SK-N-SH (cell line): ENCODE results near the gene ANO6. TPM values are rescaled to one million over a fixed set of nuclear protein-coding genes. Genes with fewer than 3 reads are reported as not detected.

ENCODE experiments used
- CTCF ChIA-PET: fragments of 300-600, 350-600 bp; formaldehyde crosslinking; extraction: SDS; loops from one replicate; lab custom pipeline; 2021; lab: Yijun Ruan, JAX
- POLR2A ChIA-PET: fragments of 350-600 bp; sonication (Branson Sonifier 250); formaldehyde crosslinking; extraction: SDS; loops from one replicate; lab custom pipeline; 2020; ENCODE audit warnings: antibody characterized with exemption, inconsistent platforms; lab: Yijun Ruan, JAX
- DNase-seq: peaks from one replicate; pipeline ENCODE4 v3.0.0; 2012
- H2AFZ ChIP-seq: fragments of 200-600 bp; sonication (generic); 2 replicates; pipeline ENCODE4 v1.8.1; 2016; ENCODE audit warnings: antibody characterized with exemption, mild to moderate bottlenecking, low read depth
- H3F3A ChIP-seq: fragments of 200-600 bp; sonication (generic); replicated peaks from 2 replicates; pipeline ENCODE3; 2016; ENCODE audit warnings: antibody characterized with exemption, mild to moderate bottlenecking; ENCODE audit not compliant: insufficient read depth
- H3K27ac ChIP-seq, 2 experiments: fragments of 200-500 bp in 1 of 2; fragments of 200-600 bp in 1 of 2; sonication (Bioruptor generic) in 1 of 2; sonication (generic), shearing (Covaris generic) in 1 of 2; 2 replicates each; pipeline versions ENCODE4 v1.5.1 to v1.6.1; 2014 to 2016; ENCODE audit warnings: low read depth in 2 of 2, inconsistent platforms in 1 of 2, low read length in 1 of 2, mild to moderate bottlenecking in 1 of 2, mixed read lengths in 1 of 2
- H3K27me3 ChIP-seq: fragments of 200-600 bp; sonication (generic), shearing (Covaris generic); 2 replicates; pipeline ENCODE4 v1.6.1; 2016; ENCODE audit warnings: mixed run types; ENCODE audit not compliant: insufficient read depth
- H3K36me3 ChIP-seq, 2 experiments: fragments of 200-500 bp in 1 of 2; fragments of 200-600 bp in 1 of 2; sonication (Bioruptor generic) in 1 of 2; sonication (generic) in 1 of 2; replicated peaks in 1 of 2; 2 replicates each; pipeline versions ENCODE3 to v1.5.1; 2014 to 2016; ENCODE audit warnings: low read length in 1 of 2, mild to moderate bottlenecking in 1 of 2; ENCODE audit not compliant: insufficient read depth in 2 of 2, control insufficient read depth in 1 of 2
- H3K4me1 ChIP-seq, 2 experiments: fragments of 200-500 bp in 1 of 2; fragments of 200-600 bp in 1 of 2; sonication (Bioruptor generic) in 1 of 2; sonication (generic), shearing (Covaris generic) in 1 of 2; 2 replicates each; pipeline versions ENCODE4 v1.5.1 to v1.6.1; 2014 to 2016; ENCODE audit warnings: low read depth in 1 of 2, low read length in 1 of 2, mixed run types in 1 of 2; ENCODE audit not compliant: insufficient read depth in 2 of 2, control insufficient read depth in 1 of 2
- H3K4me2 ChIP-seq: fragments of 200-600 bp; sonication (generic), shearing (Covaris generic); 2 replicates; pipeline ENCODE4 v1.6.1; 2017; ENCODE audit warnings: mixed run types
- H3K4me3 ChIP-seq, 2 experiments: fragments of 200-500 bp in 1 of 2; fragments of 200-600 bp in 1 of 2; sonication (Bioruptor generic) in 1 of 2; sonication (generic), shearing (Covaris generic) in 1 of 2; 2 replicates each; pipeline versions ENCODE4 v1.5.1 to v1.8.1; 2014 to 2016; ENCODE audit warnings: low read depth in 2 of 2, inconsistent platforms in 1 of 2, low read length in 1 of 2, mild to moderate bottlenecking in 1 of 2, mixed read lengths in 1 of 2, moderate library complexity in 1 of 2
- H3K79me2 ChIP-seq: fragments of 200-600 bp; sonication (generic); 2 replicates; pipeline ENCODE4 v1.8.1; 2017; ENCODE audit warnings: mild to moderate bottlenecking; ENCODE audit not compliant: insufficient read depth
- H3K9ac ChIP-seq: fragments of 200-600 bp; sonication (generic); 2 replicates; pipeline ENCODE4 v1.6.1; 2017; ENCODE audit warnings: mixed run types
- H3K9me2 ChIP-seq: fragments of 200-600 bp; sonication (generic); 2 replicates; pipeline ENCODE4 v1.6.1; 2017; ENCODE audit warnings: mixed run types
- H3K9me3 ChIP-seq: fragments of 200-600 bp; sonication (generic); 2 replicates; pipeline ENCODE4 v1.6.1; 2017; ENCODE audit warnings: mixed run types, mild to moderate bottlenecking, moderate library complexity
- H4K20me1 ChIP-seq: fragments of 200-600 bp; sonication (generic); 2 replicates; pipeline ENCODE4 v1.6.1; 2017; ENCODE audit warnings: mild to moderate bottlenecking, mixed run types; ENCODE audit not compliant: insufficient read depth
- CTCF ChIP-seq: fragments of 200-600 bp; sonication (generic); IDR thresholded peaks from 2 replicates; pipeline ENCODE4 v1.6.1; 2017; ENCODE audit warnings: antibody characterized with exemption, mild to moderate bottlenecking, moderate library complexity
- ELF1 ChIP-seq: IDR thresholded peaks from 2 replicates; pipeline ENCODE4 v1.4.0; 2012
- EP300 ChIP-seq, 2 experiments: IDR thresholded peaks; 2 replicates each; pipeline versions ENCODE4 v1.4.0 to v1.6.1; 2012; ENCODE audit warnings: borderline replicate concordance in 1 of 2, low read depth in 1 of 2, low read length in 1 of 2
- FOXJ3 ChIP-seq: sonication (generic); formaldehyde crosslinking; IDR thresholded peaks from 2 replicates; pipeline ENCODE4 v1.5.1; 2020; ENCODE audit warnings: mild to moderate bottlenecking, missing genetic modification reagents
- GATA2 ChIP-seq: sonication (generic); formaldehyde crosslinking; IDR thresholded peaks from 2 replicates; pipeline ENCODE4 v1.5.0; 2020; ENCODE audit warnings: mild to moderate bottlenecking, missing genetic modification reagents
- IRF3 ChIP-seq: fragments of 150-350 bp; IDR thresholded peaks from 2 replicates; pipeline ENCODE4 v1.6.1; 2016; ENCODE audit warnings: mild to moderate bottlenecking, low read depth, low read length
- MAX ChIP-seq: IDR thresholded peaks from 2 replicates; pipeline ENCODE4 v1.4.0; 2012; ENCODE audit warnings: low read depth
- MEF2A ChIP-seq: IDR thresholded peaks from 2 replicates; pipeline ENCODE4 v1.4.0; 2012; ENCODE audit warnings: low read depth, borderline replicate concordance
- MXI1 ChIP-seq: IDR thresholded peaks from 2 replicates; pipeline ENCODE4 v1.6.1; 2012; ENCODE audit warnings: mild to moderate bottlenecking, low read depth, low read length, improper control_type of control experiment
- RCOR1 ChIP-seq: fragments of 150-350 bp; IDR thresholded peaks from 2 replicates; pipeline ENCODE4 v1.6.1; 2017; ENCODE audit warnings: antibody characterized with exemption, low read length
- RFX5 ChIP-seq: IDR thresholded peaks from 2 replicates; pipeline ENCODE4 v1.6.1; 2012; ENCODE audit warnings: mild to moderate bottlenecking, improper control_type of control experiment, low read length
- SIN3A ChIP-seq: IDR thresholded peaks from 2 replicates; pipeline ENCODE4 v1.6.1; 2012; ENCODE audit warnings: low read depth, mild to moderate bottlenecking, low read length, moderate library complexity, borderline replicate concordance
- SMC3 ChIP-seq: IDR thresholded peaks from 2 replicates; pipeline ENCODE4 v1.6.1; 2012; ENCODE audit warnings: low read depth, low read length, improper control_type of control experiment
- TAF1 ChIP-seq: IDR thresholded peaks from 2 replicates; pipeline ENCODE4 v1.6.1; 2012; ENCODE audit warnings: low read depth, mild to moderate bottlenecking, low read length, moderate library complexity, borderline replicate concordance
- TEAD4 ChIP-seq: IDR thresholded peaks from 2 replicates; pipeline ENCODE4 v1.4.0; 2012; ENCODE audit warnings: mild to moderate bottlenecking, borderline replicate concordance; ENCODE audit not compliant: insufficient read depth
- WGBS: methylation state at CpG from one replicate; pipeline ENCODE4 v1.1.6; 2017; ENCODE audit warnings: low lambda C conversion rate; 5-methylcytosine and 5-hydroxymethylcytosine counted together
- polyA plus RNA-seq, 3 experiments: library from polyadenylated mRNA; depleted of rRNA; stranded (reverse); fragments of >200 nt; gene quantifications; 2 replicates each; pipeline ENCODE4 v1.2.3, GENCODE V29; 2012

The ANO6 gene
- polyA plus RNA-seq, 1 of the 3 experiments (the other 2 are of a cell fraction), result 20.1 TPM

GRCh38 chr12:45205165-45205825, 10.6 kb upstream of the ANO6 start:
- ChIA-PET CTCF (no interaction called here), POLR2A (no interaction called here)
- DNase-seq, result no peak
- no peaks in the 10 kb centered on the region for H3K9me3 ChIP-seq
- H3K79me2 ChIP-seq, result no peaks in the 10 kb centered on the region
- no peak overlapping the region for H2AFZ ChIP-seq
- H3K4me1 ChIP-seq, result no peaks in the 10 kb centered on the region
- no peak overlapping the region for H3K27ac ChIP-seq
- H3K9me2 ChIP-seq, result no peaks in the 10 kb centered on the region
- H4K20me1 ChIP-seq, result no peaks in the 10 kb centered on the region
- no peaks in the 10 kb centered on the region for H3K27me3 ChIP-seq
- H3K4me2 ChIP-seq, result no peak overlapping the region
- no peak overlapping the region for H3K4me3 ChIP-seq
- 85% methylated on average over 4 of the region's 4 CpGs for WGBS
- H3F3A ChIP-seq, result no peaks in the 10 kb centered on the region
- no peaks in the 10 kb centered on the region for H3K36me3 ChIP-seq
- TF ChIP-seq TAF1, result no peak
- TF ChIP-seq MEF2A, result no peak
- TF ChIP-seq RCOR1, result no peak
- TF ChIP-seq FOXJ3 (CRISPR knock-in tag), result no peak
- TF ChIP-seq CTCF, result no peak
- TF ChIP-seq GATA2 (CRISPR knock-in tag), result no peak
- TF ChIP-seq RFX5, result no peak
- TF ChIP-seq MXI1, result no peak
- no peak for TF ChIP-seq MAX
- no peak for TF ChIP-seq ELF1
- no peak for TF ChIP-seq SMC3
- no peak for TF ChIP-seq TEAD4
- no peak for TF ChIP-seq SIN3A
- no peak for TF ChIP-seq IRF3
- TF ChIP-seq EP300 (IDR thresholded peaks at IDR 0.05; ENCODE audit: borderline replicate concordance in 1 of 2, low read depth in 1 of 2, low read length in 1 of 2), result no peak
- H3K9ac ChIP-seq, result no peak overlapping the region
